Caki2 (cell line): ENCODE results near the gene HNRNPLL. TPM values are rescaled to one million over a fixed set of nuclear protein-coding genes. Genes with fewer than 3 reads are reported as not detected.
"Not testable (repeated sequence)": the region's sequence is repeated elsewhere in the genome, so short reads cannot be mapped to it uniquely, and the experiment has no call there.

Source experiments
- DNase-seq: peaks from one replicate; pipeline ENCODE4 v3.0.0-alpha.2; 2015; ENCODE audit warnings: low read depth
- in situ Hi-C: cut with HindIII; loops from 2 replicates; pipeline ENCODE4 v1.10.0; 2016; ENCODE audit warnings: low sequenced_read_pairs, low pct_unique_long_range_greater_than_20kb, mixed read lengths
- total RNA-seq: library from RNA; depleted of rRNA; stranded (reverse); fragments of >200 nt; shearing (Covaris generic); gene quantifications from 2 replicates; pipeline ENCODE4 v1.2.3, GENCODE V29; 2014; ENCODE audit warnings: low replicate concordance; rRNA removed

The HNRNPLL gene
- total RNA-seq: 9.8 and 37.1 TPM in 2 replicates

DNA sequence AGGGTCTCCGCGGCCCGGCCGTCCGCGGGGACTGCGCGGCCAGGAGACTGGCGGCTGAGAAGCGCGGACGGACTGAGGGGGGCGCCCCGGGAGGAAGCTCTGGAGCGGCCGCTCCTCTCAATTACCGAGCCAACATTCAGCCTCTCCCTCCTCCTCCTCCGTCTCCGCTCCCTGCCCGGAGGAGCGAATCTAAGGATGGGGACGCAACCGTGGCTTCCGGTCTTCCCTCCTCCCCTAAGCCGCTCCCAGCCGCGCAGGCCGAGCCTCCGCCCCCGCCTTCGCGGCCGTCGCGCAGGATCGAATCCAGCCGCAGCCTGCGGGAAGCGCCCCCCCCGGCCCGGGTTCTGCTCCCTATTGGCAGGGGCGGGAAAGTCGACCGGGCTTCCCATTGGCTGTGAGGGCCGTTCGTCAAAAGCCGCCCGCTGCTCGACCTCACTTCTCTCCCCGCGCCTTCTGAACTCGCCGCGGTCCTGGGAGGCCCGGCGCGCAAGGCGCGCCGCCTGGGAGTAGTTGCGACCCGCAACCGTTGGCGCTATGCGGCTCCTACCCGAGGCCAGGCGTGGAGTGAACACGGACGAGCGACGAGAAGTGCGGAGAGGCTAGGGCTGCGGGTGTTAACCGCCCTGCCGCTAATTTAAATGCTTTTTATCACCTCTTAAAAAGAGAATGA, at the start of gene HNRNPLL:
TSS of gene HNRNPLL (minus strand) at position 197 of the 670 bp plus-strand sequence. CDS start 302 bp downstream, outside the sequence.
- peak; percentile 100 for DNase-seq
- in situ Hi-C loops: no loop called here

DNA sequence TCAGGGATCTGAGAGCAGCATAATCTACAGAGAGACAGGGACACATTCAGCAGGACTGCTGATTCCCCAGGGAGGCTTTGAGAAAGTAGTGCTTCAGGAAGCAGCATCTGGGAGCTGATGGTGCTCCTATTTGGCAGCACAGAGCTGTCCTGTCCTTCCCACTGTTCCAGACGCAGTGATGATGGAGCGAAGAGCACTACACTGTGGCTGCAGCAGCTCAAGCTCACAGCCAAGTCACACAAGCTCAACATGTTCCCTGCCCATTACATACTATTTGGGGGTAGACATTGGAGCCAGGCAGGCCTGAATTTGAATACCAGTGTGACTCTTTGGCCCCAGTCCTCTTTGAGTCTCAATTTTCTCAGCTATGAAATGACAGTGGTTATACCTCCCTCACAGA, 48.0 kb upstream of the HNRNPLL start:
- in situ Hi-C loops: no loop called here
- no peak for DNase-seq

DNA sequence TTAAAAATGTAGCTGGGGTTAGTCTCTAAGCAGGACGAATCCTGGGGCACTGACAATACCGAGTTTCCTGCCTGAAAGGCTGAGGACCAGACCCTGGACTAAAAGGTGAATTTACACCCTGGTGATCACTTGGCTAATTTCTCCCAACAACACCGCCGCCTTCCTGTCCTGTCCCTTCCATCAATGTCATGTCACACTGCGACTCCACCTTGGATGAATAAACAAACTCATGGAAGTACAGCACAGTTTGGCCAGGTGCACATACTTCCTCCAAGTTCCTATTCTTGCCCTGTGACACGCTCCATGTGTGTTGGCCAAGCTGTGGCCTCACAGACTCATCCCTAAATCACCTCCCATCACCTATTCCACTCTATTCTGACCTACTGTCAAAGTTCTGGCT, 47.3 kb upstream of the HNRNPLL start:
- no peak for DNase-seq
- in situ Hi-C loops: no loop called here

DNA sequence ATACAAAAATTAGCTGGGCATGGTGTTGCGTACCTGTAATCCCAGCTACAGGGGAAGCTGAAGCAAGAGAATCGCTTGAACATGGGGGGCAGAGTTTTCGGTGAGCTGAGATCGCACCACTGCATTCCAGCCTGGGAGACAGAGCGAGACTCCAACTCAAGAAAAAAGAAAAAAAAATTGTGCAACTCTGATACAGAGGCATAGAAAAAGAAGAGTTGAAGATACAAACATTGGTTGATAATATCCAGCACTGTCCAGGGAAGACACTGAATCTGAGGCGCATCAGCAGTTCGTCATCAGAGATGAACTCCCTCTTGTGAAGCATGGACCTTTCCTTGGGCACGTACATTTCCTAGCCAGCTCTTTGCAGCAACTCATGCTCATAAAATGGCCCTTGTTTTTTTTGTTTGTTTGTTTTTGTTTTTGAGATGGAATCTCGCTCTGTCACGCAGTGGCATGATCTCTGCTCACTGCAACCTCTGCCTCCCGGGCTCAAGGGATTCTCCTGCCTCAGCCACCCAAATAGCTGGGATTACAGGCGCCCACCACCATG, 46.5 kb upstream of the HNRNPLL start:
- no peak for DNase-seq
- in situ Hi-C loops: no loop called here

DNA sequence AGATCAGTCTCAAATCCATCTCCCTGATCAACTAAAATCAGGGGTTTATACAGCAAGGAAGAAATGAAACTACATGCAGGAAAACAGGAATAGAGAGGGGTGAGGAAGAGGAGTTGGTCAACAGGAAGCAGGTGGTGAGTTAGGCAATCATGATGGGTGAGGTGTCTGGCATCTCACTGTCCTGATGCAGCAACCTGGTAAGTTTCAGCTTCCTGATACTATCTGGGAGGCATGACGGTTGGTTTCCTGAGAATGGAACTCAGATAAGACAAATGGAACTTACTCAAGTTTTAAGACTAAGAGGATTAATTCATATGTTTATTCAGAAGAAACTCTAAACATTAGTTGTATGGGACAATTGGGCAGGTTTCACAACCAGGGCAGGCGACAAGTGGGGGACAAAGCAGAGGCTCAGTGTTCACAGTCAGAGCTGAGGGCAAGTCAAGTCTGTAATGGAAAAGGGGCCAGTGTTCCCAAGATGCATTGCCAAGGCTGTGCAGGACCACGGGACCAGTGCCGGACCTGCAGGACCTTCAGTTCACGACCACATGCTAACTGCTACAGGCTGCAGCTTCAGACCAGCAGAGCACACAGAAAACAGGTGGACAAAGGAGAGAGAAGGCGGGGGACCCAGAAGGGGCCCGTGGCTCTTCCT, 45.5 kb upstream of the HNRNPLL start:
- no peak for DNase-seq
- in situ Hi-C loops: no loop called here

DNA sequence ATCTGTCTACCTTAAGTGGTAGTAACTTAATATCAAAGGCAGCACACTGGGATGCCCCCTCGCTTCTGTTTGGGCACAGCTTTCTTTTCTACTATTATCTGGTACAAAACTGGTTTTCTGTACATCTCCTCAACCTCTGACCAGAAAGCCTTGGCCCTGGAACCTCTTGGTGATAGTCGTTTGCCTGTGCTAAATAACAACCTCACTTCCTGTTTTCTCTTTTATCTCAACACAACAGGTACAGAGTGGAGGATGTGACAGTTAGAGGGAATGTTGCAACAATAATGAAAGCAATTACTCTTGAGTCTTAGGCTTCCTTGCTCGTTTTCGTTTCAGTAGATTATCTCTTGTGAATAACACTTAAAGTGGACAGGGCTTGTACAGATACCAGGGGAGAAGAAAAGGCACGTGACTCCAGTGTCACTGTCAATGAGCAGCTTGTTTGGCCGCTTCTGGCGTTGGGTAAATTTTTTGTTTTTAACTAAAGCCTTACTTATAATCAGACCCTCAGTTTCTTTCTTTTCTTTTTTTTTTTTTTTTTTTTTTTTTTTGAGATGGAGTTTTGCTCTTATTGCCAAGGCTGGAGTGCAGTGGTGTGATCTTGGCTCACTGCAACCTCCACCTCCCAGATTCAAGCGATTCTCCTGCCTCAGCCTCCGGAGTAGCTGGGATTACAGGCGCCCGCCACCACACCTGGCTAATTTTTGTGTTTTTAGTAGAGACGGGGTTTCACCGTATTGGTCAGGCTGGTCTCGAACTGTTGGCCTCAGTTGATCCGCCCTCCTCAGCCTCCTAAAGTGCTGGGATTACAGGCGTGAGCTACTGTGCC, 41.2 kb upstream of the HNRNPLL start:
- in situ Hi-C loops, DNase-seq: not testable (repeated sequence)

DNA sequence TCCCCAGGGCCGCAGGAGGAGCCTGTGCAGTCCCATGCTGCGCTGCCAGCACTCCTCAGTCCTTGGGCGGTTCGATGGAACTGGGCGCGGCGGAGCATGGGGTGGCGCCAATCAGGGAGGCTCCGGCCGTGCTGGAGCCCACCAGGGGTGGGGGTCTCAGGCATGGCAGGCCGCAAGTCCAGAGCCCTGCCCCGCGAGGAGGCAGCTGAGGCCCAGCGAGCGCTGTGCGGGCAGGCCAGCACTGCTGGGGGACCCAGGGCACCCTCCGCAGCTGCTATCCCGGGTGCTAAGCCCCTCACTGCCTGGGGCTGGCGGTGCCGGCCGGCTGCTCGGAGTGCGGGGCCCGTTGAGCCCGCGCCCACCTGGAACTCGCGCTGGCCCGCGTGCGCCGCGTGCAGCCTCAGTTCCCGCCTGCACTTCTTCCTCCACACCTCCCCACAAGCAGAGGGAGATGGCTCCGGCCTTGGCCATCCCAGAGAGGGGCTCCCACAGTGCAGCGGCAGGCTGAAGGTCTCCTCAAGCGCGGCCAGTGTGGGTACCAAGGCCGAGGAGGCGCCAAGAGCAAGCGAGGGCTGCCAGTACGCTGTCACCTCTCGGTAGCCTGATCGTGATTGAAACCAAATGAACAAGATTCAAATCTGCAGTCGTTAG, 40.4 kb upstream of the HNRNPLL start:
- in situ Hi-C loops: no loop called here
- DNase-seq: no peak

DNA sequence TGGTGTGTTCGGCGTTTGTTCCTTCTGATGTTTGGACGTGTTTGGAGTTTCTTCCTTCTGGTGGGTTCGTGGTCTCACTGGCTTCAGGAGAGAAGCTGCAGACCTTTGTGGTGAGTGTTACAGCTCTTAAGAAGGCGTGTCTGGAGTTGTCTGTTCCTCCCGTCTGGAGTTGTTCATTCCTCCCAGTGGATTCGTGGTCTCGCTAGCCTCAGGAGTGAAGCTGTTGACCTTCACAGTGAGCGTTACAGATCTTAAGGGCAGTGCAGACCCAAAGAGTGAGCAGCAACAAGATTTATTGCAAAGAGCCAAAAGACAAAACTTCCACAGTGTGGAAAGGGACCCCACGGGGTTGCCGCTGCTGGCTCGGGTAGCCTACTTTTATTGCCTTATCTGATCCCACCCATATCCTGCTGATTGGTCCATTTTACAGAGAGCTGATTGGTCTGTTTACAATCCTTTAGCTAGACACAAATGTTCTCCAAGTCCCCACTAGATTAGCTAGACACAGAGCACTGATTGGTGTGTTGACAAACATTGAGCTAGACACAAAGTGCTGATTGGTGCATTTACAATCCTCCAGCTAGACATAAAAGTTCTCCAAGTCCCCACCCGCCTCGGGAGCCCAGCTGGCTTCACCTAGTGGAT, 39.8 kb upstream of the HNRNPLL start:
- in situ Hi-C loops, DNase-seq: not testable (repeated sequence)

DNA sequence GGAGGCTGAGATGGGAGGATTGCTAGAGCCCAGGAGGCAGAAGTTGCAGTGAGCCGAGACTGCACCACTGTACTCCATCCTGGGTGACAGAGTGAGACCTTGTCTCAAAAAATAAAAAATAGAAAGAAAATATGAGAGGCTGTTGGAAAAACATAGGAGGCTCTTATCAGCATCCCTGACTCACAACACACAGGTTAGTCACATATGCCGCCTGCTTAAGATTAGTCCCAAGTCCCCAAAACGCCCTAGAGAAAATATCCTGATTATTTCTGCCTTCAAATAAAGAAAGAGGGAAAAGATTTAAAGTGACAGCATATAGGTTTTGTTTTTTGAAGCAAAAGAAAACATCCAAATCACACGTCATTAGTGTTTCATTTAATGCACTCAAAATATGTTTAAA, 33.3 kb upstream of the HNRNPLL start:
- in situ Hi-C loops: no loop called here
- no peak for DNase-seq

DNA sequence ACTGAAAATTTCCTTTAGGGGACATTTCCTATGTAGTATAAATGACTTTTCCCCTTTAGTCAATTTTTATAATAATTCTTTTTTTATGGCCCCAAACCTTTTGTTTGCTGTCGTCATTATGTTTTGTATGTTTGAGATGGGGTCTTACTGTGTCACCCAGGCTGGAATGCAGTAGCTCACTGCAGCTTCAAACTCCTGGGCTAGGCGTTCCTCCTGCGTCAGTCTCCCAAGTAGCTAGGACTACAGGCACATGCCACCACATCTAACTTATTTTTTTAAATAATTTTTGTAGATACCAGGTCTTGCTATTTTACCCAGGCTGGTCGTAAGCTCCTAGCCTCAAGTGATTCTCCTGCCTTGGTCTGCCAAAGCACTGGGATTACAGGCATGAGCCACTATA, 32.4 kb upstream of the HNRNPLL start:
- no peak for DNase-seq
- in situ Hi-C loops: no loop called here

DNA sequence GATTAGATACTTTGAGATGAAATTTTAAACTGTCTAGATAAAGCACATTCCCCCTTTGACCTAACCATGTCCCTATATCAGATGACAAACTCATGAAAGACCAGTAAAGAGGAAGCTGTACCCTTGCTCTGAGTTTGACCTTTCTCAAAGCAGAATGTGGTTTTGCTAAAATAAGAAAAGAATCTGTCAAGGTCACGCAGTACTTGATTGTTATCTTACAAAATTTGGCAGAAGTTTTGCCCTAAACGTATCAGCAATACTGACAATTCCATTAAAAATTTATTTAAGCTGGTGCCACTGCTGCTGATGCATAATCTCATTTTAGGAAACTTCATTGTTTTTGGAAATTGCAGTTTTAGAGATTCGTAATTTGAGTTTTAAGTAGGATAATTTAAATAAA, 32.0 kb upstream of the HNRNPLL start:
- in situ Hi-C loops: no loop called here
- no peak for DNase-seq

DNA sequence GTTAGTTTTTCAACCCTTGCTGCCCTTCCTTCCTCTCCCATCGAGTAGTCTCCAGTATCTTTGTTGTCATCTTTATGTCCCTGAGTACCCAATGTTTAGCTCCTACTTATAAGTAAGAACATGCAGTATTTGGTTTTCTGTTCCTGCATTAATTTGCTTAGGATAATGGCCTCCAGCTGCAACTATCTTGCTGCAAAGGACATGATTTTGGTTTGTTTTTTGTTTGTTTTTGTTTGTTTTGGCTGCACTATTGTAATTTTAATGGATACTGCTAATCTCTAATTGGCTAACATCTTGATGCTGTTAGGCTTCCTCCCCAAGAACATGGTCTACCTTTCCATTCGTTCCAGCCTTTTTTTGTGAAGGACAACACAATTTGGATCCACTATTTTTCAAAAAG, 31.2 kb upstream of the HNRNPLL start:
- in situ Hi-C loops: no loop called here
- DNase-seq: no peak

DNA sequence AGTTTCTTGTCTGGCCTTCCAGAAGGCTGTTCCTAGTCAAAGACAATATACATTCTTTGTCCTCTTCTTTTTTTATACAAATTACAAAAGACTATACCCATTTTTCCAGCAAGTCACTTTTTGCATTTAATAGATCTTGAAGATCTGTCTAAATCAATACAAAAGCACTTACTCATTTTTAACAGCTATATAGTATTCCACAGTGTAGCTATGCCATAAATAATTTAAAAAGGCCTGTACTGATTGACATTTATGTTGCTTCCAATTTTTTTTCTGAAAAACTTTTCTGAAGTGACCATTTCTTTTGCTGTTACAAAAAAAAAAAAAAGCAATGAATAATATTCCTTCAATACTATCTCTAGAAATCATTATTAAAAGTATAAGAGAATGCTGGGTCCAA, 30.3 kb upstream of the HNRNPLL start:
- DNase-seq: no peak
- in situ Hi-C loops: no loop called here

DNA sequence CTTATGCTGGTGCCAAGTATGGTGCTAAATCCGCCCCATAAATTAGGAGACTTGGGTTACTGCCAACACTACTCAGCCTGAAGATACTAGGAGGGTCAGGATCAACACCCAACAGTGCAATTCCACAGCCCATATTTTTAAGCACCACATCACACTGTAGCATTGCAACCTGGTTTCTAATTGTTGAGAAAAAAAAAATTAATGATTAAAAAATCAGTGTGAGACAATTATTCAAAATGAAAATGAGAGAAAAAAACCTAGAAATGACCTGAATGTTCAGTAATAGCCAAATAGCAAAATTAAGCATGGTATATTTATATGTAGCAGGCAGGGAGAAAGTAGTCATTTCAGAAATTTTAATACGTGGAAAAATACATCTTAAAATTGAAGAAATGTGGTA, 29.2 kb upstream of the HNRNPLL start:
- no peak for DNase-seq
- in situ Hi-C loops: no loop called here

DNA sequence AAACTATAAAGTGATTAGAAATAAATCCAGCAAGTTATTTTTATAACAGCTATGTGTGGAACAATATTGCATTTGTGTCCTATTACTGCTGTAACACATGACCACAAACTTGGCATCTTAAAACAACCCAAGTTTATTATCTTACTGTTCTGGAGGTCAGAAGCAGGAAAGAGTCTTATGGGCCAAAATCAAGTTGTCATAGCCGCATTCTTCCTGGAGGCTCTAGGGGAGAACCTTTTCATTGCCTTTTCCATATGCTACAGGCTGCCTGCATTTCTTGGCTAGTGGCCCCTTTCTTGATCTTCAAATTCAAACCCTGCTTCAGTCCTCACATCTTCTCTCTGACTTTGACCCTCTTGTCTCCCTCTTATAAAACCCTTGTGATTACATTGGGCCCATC, 27.0 kb upstream of the HNRNPLL start:
- in situ Hi-C loops: no loop called here
- no peak for DNase-seq

DNA sequence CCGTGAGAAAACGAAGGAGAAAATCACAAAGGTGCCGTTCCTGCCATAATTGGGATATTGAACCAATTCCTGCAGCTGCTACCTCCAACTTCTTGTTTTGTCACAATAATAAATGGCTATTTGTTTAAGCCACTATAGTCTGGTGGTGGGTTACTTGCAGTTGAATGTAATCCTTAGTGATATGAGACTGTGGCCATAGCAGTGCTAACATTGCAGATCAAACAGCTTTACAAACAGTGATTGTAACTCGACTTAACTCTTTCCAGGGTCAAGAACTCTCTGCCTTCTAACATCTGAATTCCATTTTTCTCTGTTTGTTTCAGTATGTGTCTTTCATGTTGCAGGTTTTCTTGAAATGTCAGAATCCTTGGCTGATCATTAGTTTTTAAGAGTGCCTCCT, 24.7 kb upstream of the HNRNPLL start:
- in situ Hi-C loops: no loop called here
- DNase-seq: no peak

DNA sequence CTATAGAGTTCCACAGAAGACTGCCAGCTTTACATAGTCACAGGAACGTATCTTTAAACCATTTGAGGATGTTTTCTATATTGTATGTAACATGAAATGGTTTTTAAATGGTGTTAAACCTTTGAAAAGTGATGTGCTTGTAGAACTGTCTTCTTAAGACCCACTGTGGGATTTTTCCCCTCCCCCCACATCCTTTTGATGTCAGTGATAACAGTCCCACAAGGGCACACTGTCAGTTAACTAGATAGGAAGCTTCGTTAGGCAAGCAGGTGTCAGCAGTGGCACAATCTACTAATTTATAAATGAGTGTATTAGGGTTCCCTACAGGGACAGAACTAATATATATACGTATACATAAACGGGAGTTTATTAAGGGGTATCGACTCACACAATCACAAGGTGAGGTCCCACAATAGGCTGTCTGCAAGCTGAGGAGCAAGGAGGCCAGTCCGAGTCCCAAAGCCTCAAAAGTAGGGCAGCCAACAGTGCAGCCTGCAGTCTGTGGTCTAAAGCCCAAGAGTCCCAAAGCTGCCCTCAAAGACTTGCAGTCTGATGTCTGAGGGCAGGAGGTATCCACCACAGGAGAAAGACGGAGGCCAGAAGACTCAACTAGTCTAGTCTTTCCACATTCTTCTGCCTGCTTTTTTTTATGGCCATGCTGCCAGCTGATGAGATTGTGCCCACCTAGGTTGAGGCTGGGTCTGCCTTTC, 23.8 kb upstream of the HNRNPLL start:
- no peak for DNase-seq
- in situ Hi-C loops: no loop called here
